Fibroblast of villous mesenchyme (primary cell): Measurements from ENCODE around the gene EEF1E1. TPM values are rescaled to one million over a fixed set of nuclear protein-coding genes. Genes with fewer than 3 reads are reported as not detected.

ENCODE experiments used
- DNase-seq: peaks from one replicate; pipeline ENCODE4 v3.0.0-alpha.2; 2010; ENCODE audit warnings: low read depth
- H3K4me3 ChIP-seq: 2 replicates; pipeline ENCODE4 v1.5.1; 2011; ENCODE audit warnings: low read depth, mild to moderate bottlenecking, low read length
- total RNA-seq: library from RNA; depleted of rRNA; stranded (reverse); fragments of >200 nt; gene quantifications from 2 replicates; pipeline ENCODE4 v1.2.3, GENCODE V29; 2012
- TF ChIP-seq, protein P1 (sequence below): IDR thresholded peaks from 2 replicates; pipeline ENCODE4 v1.5.1; 2012; ENCODE audit warnings: low read depth, mild to moderate bottlenecking, low read length; ENCODE audit not compliant: insufficient read depth

EEF1E1 gene
- total RNA-seq, 1 donor: 35.8 TPM

- DNase-seq: no peak
- TF ChIP-seq, protein P1, sequence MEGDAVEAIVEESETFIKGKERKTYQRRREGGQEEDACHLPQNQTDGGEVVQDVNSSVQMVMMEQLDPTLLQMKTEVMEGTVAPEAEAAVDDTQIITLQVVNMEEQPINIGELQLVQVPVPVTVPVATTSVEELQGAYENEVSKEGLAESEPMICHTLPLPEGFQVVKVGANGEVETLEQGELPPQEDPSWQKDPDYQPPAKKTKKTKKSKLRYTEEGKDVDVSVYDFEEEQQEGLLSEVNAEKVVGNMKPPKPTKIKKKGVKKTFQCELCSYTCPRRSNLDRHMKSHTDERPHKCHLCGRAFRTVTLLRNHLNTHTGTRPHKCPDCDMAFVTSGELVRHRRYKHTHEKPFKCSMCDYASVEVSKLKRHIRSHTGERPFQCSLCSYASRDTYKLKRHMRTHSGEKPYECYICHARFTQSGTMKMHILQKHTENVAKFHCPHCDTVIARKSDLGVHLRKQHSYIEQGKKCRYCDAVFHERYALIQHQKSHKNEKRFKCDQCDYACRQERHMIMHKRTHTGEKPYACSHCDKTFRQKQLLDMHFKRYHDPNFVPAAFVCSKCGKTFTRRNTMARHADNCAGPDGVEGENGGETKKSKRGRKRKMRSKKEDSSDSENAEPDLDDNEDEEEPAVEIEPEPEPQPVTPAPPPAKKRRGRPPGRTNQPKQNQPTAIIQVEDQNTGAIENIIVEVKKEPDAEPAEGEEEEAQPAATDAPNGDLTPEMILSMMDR: no peak
- H3K4me3 ChIP-seq: no peak overlapping the region
Measured at GRCh38 chr6:8065519-8065911, 36.8 kb downstream of the EEF1E1 start.

- peak overlapping the region; percentile 89 for H3K4me3 ChIP-seq
- DNase-seq: no peak
- TF ChIP-seq, protein P1: no peak
Measured at GRCh38 chr6:8064638-8065518, 37.5 kb downstream of the EEF1E1 start.

DNA sequence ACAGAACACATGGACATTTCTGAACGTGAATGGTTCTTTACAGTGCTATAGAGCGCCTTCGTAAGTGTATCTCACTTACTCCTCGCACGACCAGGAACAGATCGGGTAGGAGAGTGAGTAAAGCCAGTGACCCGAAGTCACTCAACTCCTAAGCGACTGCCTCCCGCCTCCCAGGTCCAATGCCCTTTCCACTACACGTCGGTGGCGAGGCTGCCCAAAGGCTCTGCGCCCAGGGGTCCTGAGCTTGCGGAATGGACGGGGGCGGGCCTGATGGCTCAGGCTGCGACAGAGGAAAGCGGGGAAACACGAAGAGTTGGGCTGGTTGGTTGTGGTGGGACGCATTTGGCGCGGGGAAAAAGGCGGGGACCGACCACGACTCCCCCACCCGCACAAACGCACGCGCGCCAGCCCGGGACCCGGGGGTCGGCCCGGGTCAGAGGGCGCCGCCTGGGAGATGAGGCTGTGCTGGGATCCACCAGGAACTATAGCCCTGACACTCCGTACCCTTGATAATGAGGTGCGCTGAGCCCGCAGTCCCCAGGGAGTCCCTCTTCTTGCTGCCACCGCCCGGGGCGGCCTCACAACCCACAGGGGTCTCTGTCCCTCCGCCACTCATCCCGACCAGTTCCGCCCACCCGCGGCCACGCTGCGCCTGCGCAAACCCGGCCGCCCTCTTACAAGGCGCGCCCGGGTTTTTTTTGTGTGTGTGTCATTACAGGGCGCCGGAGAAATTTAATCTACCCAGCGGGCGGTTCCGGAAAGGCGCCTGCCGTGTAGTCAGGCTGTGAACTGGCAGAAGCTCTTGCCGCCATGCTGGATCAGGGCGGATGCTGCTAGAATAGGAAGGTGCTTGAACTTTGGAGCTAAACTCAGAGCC, 38.3 kb downstream of the EEF1E1 start, which contains the start of gene BLOC1S5:
Gene BLOC1S5 (minus strand): TSS at position 629 of the 877 bp plus-strand sequence. CDS start 13 bp downstream, at position 616.
- peak within 1 kb of the TSS; percentile 89 for H3K4me3 ChIP-seq
- TF ChIP-seq, protein P1: no peak
- peak; percentile 98 for DNase-seq

GRCh38 chr6:8061736-8062135, 40.6 kb downstream of the EEF1E1 start:
- TF ChIP-seq, protein P1: no peak
- H3K4me3 ChIP-seq: no peak overlapping the region
- no peak for DNase-seq

DNA sequence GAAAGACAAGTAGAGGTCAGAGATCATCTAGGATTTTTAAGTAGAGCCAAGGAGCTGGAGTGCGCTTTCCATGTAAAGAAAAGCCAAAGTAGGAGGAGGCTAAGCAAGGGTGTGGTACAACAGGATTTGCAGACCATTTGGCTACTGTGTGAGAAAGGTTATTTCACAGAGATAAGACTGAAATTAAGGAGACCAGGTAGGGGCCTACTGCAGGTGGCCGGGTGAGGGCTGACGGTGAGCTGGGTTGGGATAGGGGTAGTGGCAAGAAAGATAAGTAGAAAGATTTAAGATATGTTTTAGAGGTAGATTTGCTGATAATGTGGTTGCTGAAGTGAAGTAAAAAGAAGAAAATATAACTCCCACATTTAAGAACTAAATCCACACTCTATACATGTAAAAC, 42.0 kb downstream of the EEF1E1 start:
- no peak overlapping the region for H3K4me3 ChIP-seq
- TF ChIP-seq, protein P1: no peak

DNA sequence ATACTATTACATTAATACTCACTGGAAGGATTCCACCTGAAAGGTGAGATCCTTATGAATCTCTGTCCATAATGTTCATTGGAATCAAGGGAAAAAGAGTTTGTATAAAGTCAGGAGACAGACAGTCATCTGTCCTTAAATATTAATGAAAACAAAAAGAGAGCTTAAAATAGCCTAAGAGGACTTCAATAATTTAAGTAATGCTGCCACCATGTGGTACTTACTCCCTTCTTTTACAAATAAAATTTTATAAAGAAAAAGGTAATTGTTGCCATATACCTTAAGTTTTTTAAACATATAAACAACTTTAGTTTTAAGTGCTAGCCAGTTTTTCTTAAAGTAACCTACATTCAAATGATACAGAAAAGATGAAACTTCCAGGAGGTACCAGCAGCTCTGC, 43.2 kb downstream of the EEF1E1 start:
- peak; percentile 53 for DNase-seq
- H3K4me3 ChIP-seq: no peak overlapping the region
- TF ChIP-seq, protein P1: peak; percentile 28

More for the DNA sequence above, 42.0 kb downstream of the EEF1E1 start:
- DNase-seq: no peak
